NCI-H2227 treated with DMSO at 0.1 percent for 48 hours (cell line): ENCODE results near the gene C1orf216.
A peak's percentile ranks its signal among the peaks of the same experiment; 100 is the strongest.
"Not testable (repeated sequence)": the region's sequence is repeated elsewhere in the genome, so short reads cannot be mapped to it uniquely, and the experiment has no call there.

Source experiments
- DNase-seq: peaks from one replicate; lab custom pipeline; 2025; lab: John Stamatoyannopoulos, UW

Gene C1orf216, protein sequence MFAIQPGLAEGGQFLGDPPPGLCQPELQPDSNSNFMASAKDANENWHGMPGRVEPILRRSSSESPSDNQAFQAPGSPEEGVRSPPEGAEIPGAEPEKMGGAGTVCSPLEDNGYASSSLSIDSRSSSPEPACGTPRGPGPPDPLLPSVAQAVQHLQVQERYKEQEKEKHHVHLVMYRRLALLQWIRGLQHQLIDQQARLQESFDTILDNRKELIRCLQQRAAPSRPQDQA

DNA sequence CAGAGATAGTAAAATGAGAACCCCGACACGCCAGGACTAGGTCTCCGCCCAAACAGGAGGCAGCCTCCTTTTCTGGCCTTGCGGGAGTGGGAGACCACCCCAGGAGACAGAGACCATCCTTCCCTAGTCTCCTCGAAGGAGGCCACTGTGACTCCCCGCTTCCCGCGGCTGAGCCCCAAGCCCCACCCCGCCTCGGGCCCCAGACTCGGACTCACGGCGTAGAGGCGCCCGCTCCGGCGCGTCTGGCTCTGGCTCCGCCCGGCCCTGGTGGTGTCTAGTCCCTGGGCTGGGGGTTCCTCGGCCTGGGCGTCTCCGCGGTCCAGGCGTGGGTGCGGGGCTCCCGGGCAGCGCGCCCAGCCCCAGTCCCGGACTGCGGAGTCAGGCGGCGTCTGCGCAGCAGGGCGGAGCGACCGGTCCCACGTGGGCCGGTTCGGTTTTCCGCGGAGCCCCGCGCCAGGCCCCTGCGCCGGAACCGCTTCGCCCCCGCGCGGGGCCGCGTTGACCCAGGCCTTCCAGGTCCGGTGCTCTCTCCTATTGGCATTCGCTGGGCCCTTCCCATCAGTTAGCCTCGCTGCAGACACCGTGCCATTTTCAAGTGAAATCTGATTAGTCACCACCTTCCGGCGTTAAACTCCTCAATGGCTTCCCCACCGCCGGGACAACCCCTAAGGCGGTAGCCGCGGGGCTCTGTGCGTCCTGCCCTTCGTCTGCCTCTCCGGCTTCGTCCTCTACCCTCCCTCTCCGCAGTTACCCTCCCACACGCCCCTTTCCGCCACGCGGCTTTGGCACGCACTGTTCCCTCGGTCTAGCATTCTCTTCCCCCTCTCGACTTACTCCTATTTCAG is at the start of gene C1orf216:
TSS of gene C1orf216 (minus strand) at position 393 of the 845 bp plus-strand sequence. CDS start 2,563 bp downstream, outside the sequence.
- peak; percentile 68 for DNase-seq

DNA sequence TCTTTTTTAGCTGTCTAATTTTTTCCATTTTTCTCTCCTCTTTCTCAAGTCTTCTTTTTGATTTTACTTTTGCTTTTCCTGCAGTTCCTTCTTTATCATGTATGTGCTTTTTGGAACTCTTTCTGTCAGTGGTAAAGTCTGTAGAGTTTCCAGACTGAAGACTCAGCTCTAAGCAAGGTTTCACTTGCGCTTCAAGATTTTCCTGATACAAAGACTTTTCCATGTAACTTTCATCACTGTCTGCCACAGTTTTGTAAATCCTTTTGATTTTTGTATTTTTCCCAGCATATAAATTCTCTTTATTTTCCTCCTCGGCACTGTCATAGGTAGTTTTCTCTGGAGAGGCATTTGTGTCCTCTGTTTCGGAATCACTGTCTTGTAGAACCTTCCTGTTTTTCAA is 45.6 kb upstream of the C1orf216 start:
- DNase-seq: no peak

DNA sequence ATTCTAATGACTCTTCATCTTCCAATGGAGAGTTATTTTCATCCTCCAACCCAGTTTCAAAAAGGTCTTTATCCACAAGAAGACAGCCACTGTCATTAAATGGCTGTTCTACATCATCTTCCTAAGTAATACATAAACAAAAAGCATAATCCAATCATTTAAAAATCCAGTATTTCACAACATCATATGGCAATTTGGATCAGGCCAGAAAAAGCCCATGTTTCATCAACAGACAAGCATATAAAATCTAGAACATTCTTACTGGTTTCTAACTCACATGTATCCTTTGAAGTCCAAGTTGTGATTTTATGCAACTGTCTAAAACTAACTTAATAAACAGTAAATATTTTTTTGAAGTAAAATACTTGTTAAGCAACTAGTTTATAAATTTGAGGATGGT is 44.5 kb upstream of the C1orf216 start:
- DNase-seq: no peak

DNA sequence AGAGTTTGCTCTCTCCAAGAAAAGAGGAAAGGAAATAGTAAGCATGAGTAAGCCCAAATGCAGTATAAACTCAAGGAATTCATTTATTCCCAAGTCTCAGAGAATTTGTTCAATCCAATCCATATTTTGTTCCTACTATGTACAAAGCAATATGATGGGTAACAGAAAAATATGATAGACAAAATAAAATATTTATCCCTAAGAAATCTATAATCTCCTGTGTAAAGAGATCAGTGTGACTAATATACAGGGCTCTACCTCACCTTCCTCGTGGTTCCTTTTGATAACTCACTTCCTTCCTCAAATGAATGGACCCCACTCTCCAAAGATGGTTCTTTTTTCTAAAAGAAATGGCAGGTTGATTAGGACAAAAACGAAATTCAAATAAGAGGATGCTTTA is 43.5 kb upstream of the C1orf216 start:
- DNase-seq: no peak

DNA sequence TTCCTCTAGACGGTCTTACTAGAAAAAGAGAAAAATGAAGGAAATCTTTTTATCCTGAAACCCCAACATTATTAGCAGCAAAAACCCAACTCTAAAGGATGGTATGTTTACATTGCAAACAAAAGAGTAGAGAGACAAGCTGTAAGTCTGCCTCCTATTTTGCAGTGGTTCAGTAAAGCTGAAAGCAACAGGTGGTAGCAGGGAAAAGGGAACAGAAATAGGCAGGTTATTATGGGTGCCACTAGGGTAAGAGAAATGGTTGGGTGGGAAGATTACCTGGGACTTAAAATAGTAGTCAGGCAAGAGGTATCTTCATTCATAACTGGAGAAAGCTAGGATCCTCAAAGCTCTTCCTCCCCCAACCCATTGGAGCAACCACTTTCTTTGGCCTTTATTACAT is 37.4 kb upstream of the C1orf216 start:
- no peak for DNase-seq

DNA sequence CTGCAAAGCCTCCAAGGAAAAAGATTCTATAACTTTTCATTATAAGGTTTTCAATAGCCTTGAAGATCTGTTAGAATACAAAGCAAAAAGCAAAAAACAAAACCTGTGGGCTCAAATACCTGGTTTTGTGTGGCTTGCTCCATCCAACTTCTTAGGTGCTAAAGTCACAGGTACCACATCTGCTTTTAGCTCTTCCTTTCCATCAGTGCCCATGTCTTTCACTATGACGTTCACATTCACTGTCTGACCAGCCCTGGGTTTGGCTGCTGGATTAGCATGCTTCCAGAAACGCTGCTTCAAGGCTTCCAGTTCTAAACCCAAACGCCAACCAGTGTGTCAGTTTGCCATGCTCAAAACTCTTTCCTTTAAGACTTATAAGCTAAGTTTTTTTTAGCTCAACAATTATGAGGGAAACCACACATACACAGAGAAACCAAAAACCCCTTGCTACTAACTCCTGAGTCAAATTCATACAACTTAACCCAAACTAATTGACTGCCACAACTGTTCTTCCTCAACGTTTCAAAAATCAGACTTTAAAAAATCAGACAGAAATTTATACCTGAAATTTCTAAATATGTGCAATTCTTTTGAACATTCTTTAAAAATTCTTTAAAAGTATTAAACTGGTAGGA is 35.1 kb upstream of the C1orf216 start:
- no peak for DNase-seq

DNA sequence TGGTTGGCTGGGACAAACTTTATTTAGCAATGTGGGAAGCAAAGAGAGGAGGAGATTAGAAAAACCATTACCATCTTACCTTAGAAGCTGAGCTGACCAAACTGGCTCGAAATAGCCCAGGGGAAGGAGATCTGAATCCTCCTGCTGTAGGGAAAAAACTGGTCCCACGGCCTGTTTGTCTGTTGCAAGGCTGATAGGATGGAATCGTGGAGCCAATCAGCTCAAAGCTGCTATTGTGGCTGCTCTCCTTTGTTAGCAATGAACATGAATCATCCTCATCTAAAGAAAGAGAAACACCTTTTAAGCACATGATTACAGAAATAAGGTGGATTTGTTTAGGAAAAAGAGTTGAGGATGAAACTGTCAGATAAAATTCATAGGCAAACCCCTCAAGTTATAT is 29.6 kb upstream of the C1orf216 start:
- DNase-seq: peak; percentile 12

DNA sequence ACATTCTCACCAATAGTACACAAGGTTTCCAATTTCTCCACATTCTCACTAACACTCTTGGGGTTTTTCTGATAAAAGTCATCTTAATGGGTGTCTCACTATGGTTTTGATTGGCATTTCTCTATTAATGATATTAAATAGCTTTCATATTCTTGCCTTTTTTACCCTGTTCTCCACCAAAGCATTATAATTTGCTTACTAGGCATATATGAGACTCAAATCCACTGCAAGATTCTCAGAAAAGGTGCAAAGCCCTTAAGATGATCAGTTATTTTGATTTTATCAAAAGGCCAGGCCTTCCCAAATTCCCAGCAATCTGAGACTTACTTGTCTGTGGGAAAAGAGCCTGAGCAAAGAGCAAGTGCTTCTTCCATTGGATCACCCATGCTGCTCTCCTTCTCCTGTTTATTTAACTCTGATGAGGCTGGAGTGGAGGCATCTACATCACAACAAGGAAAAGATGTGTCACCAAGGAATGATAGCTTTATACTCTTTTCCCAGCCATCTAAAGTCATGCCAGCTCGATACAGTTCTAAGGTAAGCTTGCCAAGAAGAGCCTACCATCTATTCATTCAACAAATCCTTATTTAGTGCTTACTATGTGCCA is 26.5 kb upstream of the C1orf216 start:
- DNase-seq: no peak

DNA sequence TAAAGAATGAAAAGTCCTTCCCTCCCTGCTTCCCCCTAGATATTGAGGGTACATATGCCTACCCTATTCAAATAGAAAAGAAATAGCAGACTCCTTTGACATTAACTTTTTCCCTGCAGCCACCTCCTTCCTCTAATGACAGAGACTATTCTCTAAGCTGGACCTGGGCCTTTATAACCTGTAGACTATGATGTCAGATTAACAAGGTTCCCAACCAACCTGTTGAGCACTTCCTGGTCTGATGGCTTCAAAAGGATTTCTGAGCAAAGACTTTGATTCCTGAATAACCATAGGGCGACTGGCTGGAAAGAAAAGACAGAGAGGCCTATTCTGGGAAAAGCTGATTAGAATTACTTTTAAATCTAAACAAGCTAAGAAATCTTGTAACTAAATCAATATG is 18.4 kb upstream of the C1orf216 start:
- no peak for DNase-seq

DNA sequence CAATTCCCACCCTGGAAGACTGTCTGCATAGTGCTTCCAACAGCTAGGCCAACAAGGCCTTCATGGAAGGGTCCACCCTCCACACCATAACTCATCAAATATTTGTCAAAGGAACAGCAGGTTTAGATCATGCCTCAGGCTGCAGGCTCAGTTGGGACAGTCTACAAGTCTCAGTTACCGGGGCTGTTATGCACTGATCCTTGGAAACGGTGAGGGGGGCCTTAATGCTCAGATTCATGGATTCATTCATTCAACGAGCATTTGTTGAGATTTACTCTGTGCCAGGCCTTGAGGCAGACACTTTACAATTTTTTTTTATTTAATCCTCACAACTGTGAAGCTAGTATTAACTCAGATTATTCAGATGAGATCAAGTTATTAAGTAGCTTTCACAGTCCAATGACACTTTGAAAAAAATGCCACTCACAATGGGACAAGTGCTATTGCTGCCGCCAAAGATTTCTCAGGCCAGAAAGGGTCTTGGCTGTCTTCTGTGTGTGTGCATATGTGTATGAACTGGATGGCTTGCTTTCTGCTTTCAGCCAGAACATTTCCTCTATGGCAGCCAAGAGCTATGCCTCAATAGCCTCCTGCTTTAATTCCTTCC is 8.9 kb upstream of the C1orf216 start:
- DNase-seq: no peak

DNA sequence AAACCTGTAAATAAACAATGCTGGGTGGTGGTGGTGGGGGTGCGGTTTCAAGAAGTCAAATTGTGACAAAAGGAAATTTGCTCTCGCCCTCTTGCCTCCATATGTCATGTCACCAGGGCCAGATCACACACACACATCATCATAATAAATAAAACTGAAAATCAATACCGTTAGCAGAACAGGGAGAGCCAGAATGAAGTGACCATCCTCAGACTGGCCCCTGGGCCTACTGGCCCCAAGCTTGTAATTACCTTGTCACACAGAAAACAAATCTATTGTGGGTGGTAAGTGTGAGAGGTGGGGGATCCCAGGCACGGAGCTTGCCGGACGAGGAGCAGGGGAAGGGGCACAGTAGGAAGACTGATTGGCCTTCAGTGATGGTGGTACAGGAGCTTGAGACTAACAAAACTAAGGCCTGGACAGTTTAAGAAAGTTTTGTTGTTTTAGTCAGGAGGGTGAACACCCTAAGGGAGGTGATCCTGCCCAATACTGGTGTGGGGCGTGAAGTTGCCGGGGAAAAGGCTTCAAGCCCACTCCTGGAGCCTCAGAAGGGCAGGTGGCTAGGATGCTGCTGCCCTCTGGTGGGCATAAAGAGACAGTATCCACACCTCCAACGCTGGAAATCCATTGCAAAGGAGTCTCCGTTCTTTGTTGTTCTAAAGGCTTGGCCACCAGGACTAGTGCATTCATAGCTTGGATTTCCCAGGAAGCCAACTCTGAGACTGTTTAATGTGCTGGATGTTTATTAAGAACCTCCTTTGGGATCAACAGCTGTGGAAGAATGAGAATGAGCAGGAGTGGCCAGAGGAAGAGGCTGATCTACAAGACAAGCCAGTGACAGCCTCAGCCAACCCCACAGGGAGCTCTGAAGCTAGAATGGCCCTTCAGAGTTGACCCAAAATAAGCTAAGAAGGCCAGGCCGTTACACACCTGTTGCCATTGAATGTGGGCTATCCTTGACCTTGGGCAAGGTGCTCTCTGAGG is 8.1 kb upstream of the C1orf216 start:
- DNase-seq: peak; percentile 75

DNA sequence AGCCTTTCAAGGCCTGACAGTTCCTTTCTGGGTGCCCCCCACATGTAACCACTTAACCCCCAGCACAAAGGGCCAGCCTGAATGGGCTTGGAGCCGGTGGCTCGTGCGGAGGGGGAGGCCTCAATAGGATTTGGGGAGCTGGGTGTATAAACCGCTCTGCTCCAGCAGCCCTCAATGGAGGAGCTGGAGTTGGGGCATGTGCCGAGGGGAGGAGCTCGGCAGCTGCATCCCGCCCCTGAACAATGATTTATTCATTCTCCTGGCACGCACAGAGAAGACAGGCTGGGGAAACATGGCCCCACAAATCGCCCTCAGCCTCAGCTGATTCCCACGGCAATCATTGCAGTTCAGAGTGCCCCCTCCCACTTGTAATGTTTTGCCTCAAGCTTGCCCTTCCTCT is 6.9 kb upstream of the C1orf216 start:
- peak; percentile 71 for DNase-seq

DNA sequence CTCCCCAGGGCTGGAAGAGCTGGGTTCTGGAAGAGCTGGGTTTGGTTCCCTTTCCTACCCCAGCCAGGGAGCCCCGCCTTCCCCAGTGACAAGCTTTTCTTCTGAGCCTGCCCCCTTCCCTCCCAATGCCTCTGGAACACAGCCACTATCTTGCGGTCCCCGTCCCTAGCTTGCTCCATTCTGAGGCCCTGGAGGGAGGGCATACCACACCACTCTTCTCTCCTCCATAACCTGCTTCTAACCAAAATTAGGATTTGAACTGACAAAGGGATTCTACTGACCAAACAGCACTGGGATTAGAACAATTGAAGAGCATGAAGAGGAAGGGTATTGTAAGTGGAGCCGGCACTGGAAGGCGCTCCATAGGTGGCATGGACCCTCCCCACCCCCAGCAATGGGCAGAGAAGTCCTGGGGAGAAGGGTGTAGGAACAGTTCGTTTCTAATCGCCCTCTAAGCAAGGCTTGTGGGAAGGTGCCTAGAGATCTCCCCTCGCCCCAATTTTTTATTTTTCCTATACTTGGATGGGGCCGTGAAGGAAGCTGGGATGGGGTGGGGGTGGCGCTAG is 690 bp downstream of the C1orf216 start:
- peak; percentile 36 for DNase-seq

DNA sequence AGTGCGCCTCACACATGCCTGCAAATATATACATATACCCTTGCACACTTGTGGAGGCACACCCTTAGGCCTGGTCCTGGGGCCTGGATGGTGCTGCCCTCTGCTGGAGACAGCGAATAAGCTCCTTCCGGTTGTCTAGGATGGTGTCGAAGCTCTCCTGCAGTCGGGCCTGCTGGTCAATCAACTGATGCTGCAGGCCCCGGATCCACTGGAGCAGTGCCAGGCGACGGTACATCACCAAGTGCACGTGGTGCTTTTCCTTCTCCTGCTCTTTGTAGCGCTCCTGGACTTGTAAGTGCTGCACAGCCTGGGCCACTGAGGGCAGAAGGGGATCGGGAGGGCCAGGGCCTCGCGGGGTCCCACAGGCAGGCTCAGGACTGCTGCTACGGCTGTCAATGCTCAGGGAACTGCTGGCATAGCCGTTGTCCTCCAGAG is 3.1 kb downstream of the C1orf216 start:
- DNase-seq: peak; percentile 58

DNA sequence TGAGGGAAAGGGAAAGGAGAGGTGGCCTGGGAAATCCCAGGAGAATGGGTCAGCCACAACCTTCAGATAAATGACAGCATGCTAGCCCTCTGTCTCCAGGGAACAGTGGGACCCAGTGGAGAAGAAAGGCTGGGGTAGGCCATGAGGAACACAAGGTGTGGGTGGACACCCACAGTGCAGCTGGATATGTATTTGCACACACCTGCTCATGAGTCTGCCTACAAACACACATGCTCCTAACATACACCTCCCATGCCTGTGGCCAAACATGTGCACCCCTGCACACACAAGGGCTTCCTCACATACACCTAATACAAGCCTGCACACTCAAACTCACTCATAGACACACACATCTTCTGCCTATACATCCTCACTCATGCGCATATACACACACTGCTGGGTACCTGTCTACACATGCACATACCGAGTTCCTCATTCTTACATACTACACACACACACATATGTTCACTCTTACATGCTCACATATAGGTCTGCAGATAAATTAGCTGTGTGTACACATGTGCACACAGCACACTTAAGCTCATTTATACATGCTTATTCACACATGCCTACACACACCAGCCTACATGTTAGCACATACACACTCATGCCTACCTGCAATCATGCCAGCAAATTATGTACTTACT is 3.6 kb downstream of the C1orf216 start:
- DNase-seq: no peak

DNA sequence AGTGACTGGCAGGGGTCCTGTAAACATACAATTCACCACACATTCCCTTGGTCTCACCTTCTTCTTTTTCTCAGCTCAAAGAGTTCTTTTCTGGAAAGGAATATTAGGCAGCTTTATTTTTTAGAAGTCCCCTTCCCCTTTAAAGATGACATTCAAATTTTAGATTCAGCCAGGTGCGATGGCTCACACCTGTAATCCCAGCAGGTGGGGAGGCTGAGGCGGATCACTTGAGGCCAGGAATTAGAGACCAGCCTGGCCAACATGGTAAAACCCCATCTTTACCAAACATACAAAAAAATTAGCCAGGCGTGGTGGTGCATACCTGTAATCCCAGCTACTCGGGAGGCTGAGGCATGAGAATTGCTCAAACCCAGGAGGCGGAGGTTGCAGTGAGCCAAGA is 7.6 kb downstream of the C1orf216 start:
- DNase-seq: not testable (repeated sequence)

DNA sequence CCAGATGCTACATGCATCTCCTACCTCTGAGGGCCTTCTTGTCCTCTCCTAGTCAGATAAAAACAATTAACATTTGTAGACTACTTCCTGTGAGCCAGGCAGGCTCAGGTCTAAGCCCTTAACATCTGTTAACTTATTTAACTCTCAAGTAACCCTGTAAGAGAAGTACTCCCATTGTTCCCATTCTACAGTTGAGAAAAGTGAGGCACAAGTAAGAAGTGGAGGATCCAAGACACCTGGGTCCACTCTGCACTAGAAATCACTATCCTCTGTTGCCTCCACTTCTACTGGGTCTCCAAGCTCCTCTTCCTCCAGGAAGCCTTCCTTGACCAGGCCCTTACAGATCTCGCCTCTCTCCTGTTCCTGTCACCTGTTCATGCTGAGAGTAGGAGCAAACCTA is 9.7 kb downstream of the C1orf216 start:
- DNase-seq: no peak

DNA sequence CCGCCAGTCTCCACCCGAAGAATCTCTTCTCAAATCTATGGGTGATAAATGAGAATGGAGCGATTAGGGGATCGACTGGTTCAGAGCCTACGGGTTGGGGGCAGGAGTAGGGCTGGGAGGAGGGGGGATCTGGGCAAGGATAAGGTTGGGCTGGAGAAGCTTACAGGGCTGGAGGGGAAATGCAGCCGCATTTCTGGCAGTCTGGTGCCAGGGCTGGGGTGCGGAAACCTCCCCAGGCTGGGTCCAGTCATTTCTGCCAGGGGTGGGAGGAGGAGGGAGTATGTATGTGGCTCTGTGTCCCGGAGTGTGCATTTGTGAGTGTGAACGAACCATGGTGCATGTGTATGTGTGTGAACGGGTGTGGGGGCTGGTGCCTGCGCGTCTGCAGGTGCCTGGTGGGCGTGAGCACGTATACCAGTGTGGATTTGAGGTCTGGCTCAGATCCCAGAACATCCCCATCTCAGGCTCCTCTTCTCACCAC is 10.2 kb downstream of the C1orf216 start:
- DNase-seq: peak; percentile 63

DNA sequence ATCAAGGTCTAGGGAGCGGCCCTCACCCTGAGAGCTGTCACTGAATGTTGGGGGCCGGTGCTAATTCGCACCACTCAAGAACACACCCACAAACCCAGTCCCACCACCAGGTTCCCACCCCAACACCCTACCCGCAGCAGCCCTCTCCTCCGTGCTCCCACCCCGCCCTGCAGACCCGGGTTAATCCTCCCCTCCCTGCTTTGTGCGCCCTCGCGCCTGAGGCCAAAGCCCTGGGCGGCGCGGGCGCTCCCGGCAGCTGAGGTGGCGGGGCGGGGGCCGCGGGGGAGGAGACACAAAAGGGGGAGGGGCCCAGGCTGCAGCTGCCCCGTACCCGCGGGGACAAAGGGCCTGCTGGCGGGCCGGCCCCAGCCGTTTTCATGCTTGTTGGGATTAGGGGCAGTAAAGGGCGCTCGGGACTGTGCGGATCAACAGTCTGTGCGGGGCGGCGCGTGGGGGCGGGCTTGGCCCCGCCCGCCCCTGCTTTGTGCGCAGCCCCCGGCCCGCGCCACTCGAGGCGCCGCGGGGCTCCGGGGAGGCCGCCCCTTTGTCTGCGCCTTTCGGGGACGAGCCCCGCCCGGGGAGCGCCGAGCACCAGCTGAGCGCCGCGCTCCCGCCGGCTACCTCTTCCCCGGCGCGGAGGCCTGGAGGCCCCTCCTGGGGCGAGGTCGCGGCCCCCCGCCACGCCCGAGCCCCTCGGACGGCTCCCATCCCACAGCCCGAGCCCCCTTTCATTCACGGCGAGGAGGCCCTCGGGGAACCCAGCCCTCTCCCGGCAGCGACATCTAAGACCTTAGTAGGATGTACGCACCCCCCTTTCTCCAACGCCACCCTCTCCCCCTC is 10.9 kb downstream of the C1orf216 start:
- DNase-seq: peak; percentile 66
